Ecto neural progenitor cell (in vitro differentiated cells): ENCODE results near the gene CBR3.
"Not testable (repeated sequence)": the region's sequence is repeated elsewhere in the genome, so short reads cannot be mapped to it uniquely, and the experiment has no call there.

Source experiments
- DNase-seq: peaks from one replicate; pipeline ENCODE4 v3.0.0-alpha.2; 2018; ENCODE audit warnings: low spot score

CBR3 gene

GRCh38 chr21:36134803-36135390 lies at the start of gene CBR3:
Gene CBR3, plus strand, starts transcription at chr21:36135079. Its CDS starts 114 bp downstream, at chr21:36135193.
- peak; percentile 57 for DNase-seq

GRCh38 chr21:36087362-36088138 lies 47.3 kb upstream of the CBR3 start:
- DNase-seq: no peak

GRCh38 chr21:36089946-36090345 lies 44.9 kb upstream of the CBR3 start:
- DNase-seq: no peak

- no peak for DNase-seq
Observed at GRCh38 chr21:36092681-36093080, 42.2 kb upstream of the CBR3 start.

GRCh38 chr21:36093512-36093911 lies 41.4 kb upstream of the CBR3 start:
- DNase-seq: no peak

- no peak for DNase-seq
Observed at GRCh38 chr21:36096398-36097290, 38.2 kb upstream of the CBR3 start.

GRCh38 chr21:36097427-36098181 lies 37.3 kb upstream of the CBR3 start:
- no peak for DNase-seq

GRCh38 chr21:36098182-36098532 lies 36.7 kb upstream of the CBR3 start:
- no peak for DNase-seq

- no peak for DNase-seq
Observed at GRCh38 chr21:36099000-36099399, 35.9 kb upstream of the CBR3 start.

GRCh38 chr21:36099695-36100211 lies 35.1 kb upstream of the CBR3 start:
- not testable (repeated sequence) for DNase-seq

- no peak for DNase-seq
Observed at GRCh38 chr21:36100971-36101641, 33.8 kb upstream of the CBR3 start.

- DNase-seq: no peak
Observed at GRCh38 chr21:36103434-36103833, 31.4 kb upstream of the CBR3 start.

- DNase-seq: peak; percentile 68
Observed at GRCh38 chr21:36104317-36105300, 30.3 kb upstream of the CBR3 start.

GRCh38 chr21:36105327-36105842 lies 29.5 kb upstream of the CBR3 start:
- no peak for DNase-seq

GRCh38 chr21:36109868-36110267 lies 25.0 kb upstream of the CBR3 start:
- no peak for DNase-seq

- DNase-seq: no peak
Observed at GRCh38 chr21:36111238-36111637, 23.6 kb upstream of the CBR3 start.

- no peak for DNase-seq
Observed at GRCh38 chr21:36113647-36114428, 21.0 kb upstream of the CBR3 start.

GRCh38 chr21:36115138-36115730 lies 19.6 kb upstream of the CBR3 start:
- DNase-seq: no peak
